ENCODE measurements around the gene SPATA6.

DNA sequence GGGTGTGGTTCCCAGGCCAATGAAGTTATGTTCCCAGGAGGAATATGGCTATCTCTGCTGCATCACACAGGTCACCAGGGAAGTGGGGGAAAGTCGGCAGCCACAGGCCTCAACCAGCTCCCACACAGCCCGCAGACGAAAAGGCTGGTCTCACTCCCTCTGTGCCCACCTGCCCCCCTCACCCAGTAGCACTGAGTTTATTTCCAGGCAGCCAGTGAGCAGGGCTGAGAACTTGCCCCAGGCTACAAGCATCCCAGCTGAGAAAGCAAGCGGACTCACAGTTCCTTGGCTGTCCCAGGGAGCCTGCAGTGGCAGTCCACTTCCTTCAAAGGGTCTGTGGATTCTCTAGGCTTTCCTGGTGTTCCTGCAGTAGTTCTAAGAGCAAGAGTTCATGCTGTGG lies 180.6 kb downstream of the SPATA6 start:
- TF ChIP-seq, protein P1, sequence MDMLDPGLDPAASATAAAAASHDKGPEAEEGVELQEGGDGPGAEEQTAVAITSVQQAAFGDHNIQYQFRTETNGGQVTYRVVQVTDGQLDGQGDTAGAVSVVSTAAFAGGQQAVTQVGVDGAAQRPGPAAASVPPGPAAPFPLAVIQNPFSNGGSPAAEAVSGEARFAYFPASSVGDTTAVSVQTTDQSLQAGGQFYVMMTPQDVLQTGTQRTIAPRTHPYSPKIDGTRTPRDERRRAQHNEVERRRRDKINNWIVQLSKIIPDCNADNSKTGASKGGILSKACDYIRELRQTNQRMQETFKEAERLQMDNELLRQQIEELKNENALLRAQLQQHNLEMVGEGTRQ (IDR thresholded peaks at IDR 0.05) = no peak
- TF ChIP-seq, protein P2, sequence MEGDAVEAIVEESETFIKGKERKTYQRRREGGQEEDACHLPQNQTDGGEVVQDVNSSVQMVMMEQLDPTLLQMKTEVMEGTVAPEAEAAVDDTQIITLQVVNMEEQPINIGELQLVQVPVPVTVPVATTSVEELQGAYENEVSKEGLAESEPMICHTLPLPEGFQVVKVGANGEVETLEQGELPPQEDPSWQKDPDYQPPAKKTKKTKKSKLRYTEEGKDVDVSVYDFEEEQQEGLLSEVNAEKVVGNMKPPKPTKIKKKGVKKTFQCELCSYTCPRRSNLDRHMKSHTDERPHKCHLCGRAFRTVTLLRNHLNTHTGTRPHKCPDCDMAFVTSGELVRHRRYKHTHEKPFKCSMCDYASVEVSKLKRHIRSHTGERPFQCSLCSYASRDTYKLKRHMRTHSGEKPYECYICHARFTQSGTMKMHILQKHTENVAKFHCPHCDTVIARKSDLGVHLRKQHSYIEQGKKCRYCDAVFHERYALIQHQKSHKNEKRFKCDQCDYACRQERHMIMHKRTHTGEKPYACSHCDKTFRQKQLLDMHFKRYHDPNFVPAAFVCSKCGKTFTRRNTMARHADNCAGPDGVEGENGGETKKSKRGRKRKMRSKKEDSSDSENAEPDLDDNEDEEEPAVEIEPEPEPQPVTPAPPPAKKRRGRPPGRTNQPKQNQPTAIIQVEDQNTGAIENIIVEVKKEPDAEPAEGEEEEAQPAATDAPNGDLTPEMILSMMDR (IDR thresholded peaks at IDR 0.05) = no peak
- TF ChIP-seq, protein P3, sequence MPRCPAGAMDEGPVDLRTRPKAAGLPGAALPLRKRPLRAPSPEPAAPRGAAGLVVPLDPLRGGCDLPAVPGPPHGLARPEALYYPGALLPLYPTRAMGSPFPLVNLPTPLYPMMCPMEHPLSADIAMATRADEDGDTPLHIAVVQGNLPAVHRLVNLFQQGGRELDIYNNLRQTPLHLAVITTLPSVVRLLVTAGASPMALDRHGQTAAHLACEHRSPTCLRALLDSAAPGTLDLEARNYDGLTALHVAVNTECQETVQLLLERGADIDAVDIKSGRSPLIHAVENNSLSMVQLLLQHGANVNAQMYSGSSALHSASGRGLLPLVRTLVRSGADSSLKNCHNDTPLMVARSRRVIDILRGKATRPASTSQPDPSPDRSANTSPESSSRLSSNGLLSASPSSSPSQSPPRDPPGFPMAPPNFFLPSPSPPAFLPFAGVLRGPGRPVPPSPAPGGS (IDR thresholded peaks at IDR 0.05) = no peak
- TF ChIP-seq BHLHE40 (IDR thresholded peaks at IDR 0.05; ENCODE audit: low read depth, low read length) (no peak), JUN (IDR thresholded peaks at IDR 0.05) (no peak), JUNB (IDR thresholded peaks at IDR 0.05) (no peak), MAZ (IDR thresholded peaks at IDR 0.05; ENCODE audit: borderline replicate concordance, low read depth, low read length) (no peak), POLR2A (IDR thresholded peaks at IDR 0.05; ENCODE audit: low read length) (no peak), ESRRA (IDR thresholded peaks at IDR 0.05; ENCODE audit: borderline replicate concordance, low read length) (no peak)
- TF ChIP-seq, protein P4, sequence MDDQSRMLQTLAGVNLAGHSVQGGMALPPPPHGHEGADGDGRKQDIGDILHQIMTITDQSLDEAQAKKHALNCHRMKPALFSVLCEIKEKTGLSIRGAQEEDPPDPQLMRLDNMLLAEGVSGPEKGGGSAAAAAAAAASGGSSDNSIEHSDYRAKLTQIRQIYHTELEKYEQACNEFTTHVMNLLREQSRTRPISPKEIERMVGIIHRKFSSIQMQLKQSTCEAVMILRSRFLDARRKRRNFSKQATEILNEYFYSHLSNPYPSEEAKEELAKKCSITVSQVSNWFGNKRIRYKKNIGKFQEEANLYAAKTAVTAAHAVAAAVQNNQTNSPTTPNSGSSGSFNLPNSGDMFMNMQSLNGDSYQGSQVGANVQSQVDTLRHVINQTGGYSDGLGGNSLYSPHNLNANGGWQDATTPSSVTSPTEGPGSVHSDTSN (IDR thresholded peaks at IDR 0.05) = no peak
- TF ChIP-seq, protein P5, sequence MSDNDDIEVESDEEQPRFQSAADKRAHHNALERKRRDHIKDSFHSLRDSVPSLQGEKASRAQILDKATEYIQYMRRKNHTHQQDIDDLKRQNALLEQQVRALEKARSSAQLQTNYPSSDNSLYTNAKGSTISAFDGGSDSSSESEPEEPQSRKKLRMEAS (IDR thresholded peaks at IDR 0.05) = no peak
- TF ChIP-seq, protein P6, sequence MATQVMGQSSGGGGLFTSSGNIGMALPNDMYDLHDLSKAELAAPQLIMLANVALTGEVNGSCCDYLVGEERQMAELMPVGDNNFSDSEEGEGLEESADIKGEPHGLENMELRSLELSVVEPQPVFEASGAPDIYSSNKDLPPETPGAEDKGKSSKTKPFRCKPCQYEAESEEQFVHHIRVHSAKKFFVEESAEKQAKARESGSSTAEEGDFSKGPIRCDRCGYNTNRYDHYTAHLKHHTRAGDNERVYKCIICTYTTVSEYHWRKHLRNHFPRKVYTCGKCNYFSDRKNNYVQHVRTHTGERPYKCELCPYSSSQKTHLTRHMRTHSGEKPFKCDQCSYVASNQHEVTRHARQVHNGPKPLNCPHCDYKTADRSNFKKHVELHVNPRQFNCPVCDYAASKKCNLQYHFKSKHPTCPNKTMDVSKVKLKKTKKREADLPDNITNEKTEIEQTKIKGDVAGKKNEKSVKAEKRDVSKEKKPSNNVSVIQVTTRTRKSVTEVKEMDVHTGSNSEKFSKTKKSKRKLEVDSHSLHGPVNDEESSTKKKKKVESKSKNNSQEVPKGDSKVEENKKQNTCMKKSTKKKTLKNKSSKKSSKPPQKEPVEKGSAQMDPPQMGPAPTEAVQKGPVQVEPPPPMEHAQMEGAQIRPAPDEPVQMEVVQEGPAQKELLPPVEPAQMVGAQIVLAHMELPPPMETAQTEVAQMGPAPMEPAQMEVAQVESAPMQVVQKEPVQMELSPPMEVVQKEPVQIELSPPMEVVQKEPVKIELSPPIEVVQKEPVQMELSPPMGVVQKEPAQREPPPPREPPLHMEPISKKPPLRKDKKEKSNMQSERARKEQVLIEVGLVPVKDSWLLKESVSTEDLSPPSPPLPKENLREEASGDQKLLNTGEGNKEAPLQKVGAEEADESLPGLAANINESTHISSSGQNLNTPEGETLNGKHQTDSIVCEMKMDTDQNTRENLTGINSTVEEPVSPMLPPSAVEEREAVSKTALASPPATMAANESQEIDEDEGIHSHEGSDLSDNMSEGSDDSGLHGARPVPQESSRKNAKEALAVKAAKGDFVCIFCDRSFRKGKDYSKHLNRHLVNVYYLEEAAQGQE (IDR thresholded peaks at IDR 0.05) = no peak

Data from A549 (cell line).